PFSK-1 (cell line): Measurements from ENCODE around the gene SLC66A2.

Experiments used
- FOXP2 ChIP-seq: optimal IDR thresholded peaks from 2 replicates; pipeline ENCODE3; 2011; ENCODE audit warnings: borderline replicate concordance, control low read depth, inconsistent platforms; ENCODE audit not compliant: insufficient read depth; ENCODE audit errors: extremely low read length, extremely low read depth
- POLR2AphosphoS5 ChIP-seq: IDR thresholded peaks from 2 replicates; pipeline ENCODE4 v1.6.1; 2012; ENCODE audit warnings: low read depth, mild to moderate bottlenecking, control low read depth, low read length, moderate library complexity
- SIN3A ChIP-seq: IDR thresholded peaks from 2 replicates; pipeline ENCODE4 v1.6.1; 2012; ENCODE audit warnings: mild to moderate bottlenecking, low read length, moderate library complexity, borderline replicate concordance; ENCODE audit not compliant: insufficient read depth
- TAF1 ChIP-seq: IDR thresholded peaks from 2 replicates; pipeline ENCODE4 v1.6.1; 2012; ENCODE audit warnings: low read length, control low read depth, borderline replicate concordance; ENCODE audit not compliant: insufficient read depth
- TF ChIP-seq, protein P1 (sequence below), 2 experiments: IDR thresholded peaks; 2 replicates each; pipeline versions ENCODE4 v1.6.1 to v1.8.0; 2011 to 2012; ENCODE audit warnings: low read depth in 2 of 2, low read length in 2 of 2, control low read depth in 1 of 2, inconsistent platforms in 1 of 2, mild to moderate bottlenecking in 1 of 2, moderate library complexity in 1 of 2; ENCODE audit not compliant: insufficient read depth in 1 of 2

SLC66A2 gene

DNA sequence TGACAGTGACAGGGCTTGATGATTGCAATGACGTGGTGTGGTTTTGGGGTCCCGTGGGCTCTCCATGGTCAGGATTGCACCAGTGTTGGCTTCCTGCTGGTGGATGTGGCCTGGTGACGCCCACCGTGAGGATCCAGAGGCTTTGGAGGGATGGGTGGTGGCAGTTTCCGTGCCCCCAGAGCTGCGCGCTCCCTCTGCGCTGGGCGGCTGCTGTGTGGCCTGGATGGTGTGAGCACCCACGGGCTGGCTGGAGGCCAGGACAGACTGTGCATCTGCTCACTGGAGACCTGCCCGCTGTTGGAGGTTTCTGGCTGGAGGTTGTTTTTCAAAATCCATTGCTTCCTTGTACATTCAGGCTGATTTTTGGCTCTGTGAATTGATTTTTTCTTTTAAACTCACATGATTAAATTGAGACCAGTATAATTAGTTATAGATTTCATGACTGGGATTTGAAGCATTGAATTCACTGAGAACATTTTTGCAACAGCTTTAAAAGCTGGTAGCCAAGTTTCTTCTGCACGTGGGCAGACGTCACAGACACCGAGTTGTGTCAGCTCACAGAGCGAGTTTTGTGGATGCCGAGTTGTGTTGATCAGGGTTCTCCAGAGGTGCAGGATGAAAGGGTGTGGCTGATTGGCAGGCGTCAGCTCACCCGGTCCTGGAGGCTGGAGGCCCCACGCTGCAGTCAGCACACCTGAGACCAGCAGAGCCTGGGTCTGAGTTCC, 81.0 kb downstream of the SLC66A2 start:
- TF ChIP-seq FOXP2 (no peak), POLR2AphosphoS5 (no peak)
- TF ChIP-seq, protein P1, sequence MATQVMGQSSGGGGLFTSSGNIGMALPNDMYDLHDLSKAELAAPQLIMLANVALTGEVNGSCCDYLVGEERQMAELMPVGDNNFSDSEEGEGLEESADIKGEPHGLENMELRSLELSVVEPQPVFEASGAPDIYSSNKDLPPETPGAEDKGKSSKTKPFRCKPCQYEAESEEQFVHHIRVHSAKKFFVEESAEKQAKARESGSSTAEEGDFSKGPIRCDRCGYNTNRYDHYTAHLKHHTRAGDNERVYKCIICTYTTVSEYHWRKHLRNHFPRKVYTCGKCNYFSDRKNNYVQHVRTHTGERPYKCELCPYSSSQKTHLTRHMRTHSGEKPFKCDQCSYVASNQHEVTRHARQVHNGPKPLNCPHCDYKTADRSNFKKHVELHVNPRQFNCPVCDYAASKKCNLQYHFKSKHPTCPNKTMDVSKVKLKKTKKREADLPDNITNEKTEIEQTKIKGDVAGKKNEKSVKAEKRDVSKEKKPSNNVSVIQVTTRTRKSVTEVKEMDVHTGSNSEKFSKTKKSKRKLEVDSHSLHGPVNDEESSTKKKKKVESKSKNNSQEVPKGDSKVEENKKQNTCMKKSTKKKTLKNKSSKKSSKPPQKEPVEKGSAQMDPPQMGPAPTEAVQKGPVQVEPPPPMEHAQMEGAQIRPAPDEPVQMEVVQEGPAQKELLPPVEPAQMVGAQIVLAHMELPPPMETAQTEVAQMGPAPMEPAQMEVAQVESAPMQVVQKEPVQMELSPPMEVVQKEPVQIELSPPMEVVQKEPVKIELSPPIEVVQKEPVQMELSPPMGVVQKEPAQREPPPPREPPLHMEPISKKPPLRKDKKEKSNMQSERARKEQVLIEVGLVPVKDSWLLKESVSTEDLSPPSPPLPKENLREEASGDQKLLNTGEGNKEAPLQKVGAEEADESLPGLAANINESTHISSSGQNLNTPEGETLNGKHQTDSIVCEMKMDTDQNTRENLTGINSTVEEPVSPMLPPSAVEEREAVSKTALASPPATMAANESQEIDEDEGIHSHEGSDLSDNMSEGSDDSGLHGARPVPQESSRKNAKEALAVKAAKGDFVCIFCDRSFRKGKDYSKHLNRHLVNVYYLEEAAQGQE (IDR thresholded peaks at IDR 0.05; ENCODE audit: insufficient read depth in 1 of 2, low read depth in 2 of 2, low read length in 2 of 2) = no peak

DNA sequence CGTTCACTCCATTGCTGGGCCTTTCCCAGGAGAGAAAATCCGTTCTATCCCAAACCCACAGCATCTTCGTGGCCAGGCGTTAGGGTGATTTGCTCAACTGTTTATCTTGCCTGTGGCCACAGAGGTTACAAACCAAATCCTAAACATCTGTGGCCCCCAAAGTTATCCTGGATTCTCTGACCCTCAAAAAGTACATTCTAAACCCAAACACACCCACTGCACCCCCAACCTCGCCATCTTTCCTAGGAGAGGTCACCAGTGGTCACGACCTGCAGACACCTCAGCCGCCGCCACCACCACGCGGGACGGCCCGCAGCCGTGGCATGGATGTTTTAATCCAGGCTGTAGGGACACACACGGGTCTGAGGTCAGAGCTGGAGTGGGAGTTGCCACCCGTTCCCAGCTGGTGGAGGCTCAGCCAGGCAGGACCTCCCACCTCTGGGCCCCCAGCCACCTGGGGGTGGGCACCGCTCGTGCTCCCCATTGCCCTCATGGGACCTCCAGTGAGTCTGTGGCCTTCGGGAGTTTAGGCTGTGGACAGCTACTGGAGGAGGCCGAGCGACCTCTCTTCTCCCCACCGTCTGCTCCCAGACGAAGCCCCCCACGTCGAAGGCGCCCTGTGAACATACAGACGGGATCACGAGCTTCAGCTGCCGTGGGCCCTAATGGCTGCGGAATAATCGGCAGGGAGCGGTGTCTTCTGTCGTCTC, 81.7 kb downstream of the SLC66A2 start:
- TF ChIP-seq, protein P1 (IDR thresholded peaks at IDR 0.05; ENCODE audit: insufficient read depth in 1 of 2, low read depth in 2 of 2, low read length in 2 of 2) = no peak
- TF ChIP-seq FOXP2 (no peak), SIN3A (no peak), TAF1 (no peak), POLR2AphosphoS5 (no peak)

GRCh38 chr18:79868811-79869541, 82.5 kb downstream of the SLC66A2 start:
- TF ChIP-seq SIN3A (no peak), FOXP2 (no peak), POLR2AphosphoS5 (no peak), TAF1 (no peak)
- TF ChIP-seq, protein P1 (IDR thresholded peaks at IDR 0.05; ENCODE audit: insufficient read depth in 1 of 2, low read depth in 2 of 2, low read length in 2 of 2) = no peak

DNA sequence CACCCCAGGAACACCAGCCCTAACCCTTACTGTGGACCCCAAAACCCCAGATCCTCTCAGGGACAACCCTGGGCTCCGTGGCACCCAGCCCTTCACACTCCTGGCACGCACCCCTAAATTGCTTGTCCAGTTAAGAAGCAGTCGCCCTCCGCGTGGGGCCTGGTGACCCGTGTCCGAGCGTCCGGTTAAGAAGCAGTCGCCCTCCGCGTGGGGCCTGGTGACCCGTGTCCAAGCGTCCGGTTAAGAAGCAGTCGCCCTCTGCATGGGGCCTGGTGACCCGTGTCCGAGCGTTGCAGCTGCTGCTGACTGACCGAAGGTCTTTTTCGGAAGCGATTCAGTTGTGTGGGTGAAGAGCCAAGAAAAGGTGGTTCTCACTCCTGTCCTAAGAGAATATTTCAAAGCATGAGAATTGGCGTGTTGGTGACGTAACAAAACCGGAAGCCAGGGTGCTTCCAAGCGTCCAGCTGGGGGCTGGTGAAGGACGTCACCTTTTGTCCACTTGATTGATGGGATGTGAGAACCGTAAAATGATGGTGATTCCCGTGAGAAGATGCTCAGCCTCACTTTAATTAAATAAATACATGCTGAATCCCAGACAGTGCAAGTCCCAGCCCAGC, 83.2 kb downstream of the SLC66A2 start:
- TF ChIP-seq SIN3A = no peak
- TF ChIP-seq, protein P1 (IDR thresholded peaks at IDR 0.05; ENCODE audit: insufficient read depth in 1 of 2, low read depth in 2 of 2, low read length in 2 of 2) = no peak
